Bone marrow (tissue), 2 donors: Measurements from ENCODE around the gene LPIN1.
"Not testable (repeated sequence)": the region's sequence is repeated elsewhere in the genome, so short reads cannot be mapped to it uniquely, and the experiment has no call there.

ENCODE experiments used
- DNase-seq, 2 donors: peaks; one replicate each; lab custom pipeline; 2025; lab: John Stamatoyannopoulos, UW

The LPIN1 gene

DNA sequence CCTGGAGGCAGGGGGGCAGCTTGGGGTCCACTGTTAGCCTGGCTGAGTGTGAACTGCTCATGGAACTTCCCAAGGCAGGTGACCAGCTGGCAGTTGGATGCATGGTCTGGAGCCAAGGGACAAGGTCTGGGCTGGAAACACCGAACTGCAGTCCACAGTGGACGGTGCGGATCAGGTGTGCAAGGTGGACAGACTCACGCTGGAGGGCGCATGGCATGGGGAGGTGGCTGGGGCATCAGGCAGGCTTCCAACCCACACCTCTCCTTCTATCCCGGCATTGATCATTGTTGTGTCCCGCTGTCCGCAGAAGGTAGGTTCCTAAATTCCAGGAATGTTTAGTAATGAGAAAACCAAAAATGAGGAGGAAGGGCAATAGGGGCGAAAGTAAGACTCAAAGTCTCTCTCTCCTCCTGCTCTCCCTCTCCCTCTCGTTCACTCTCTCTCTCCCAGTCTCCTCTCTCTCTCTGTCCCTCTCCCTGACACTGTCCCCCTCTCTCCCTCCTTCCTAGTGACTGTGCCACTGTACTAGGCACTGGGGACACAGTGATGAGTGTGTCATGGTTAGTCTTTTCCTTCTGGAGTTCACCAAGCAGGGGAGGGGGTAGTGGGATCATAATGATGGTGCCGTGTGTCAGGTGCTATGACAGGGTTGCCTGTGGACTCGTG lies 30.3 kb upstream of the LPIN1 start:
- DNase-seq, result no peak

DNA sequence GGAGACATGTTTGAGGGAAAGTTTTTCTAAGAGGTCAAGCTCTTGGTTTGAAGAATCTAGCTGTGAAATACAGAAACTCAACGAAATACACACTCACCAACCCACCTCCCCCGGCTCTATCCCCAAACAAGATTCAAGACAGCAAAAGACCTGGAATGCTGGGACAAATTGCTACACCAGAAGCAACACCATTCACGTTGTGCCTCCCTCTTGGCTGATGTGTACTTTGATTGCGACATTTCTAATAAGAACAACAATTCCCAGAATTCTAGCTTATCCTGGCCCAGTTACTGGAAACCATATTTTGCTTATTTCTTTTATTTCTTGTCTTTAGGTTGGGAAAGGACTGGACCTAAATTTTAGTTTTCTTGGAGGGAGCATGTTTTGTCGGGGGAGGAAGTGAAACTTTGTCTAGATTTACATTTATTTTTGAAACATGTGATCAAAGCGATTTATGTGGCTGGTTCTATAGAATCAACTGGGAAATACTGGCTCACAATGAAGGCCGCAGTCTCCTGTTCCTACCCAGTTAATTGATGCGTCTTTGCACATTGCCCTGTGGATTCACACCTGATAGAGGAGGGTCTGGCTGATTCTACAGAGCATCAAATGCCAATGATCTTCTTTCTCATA lies 29.6 kb upstream of the LPIN1 start:
- DNase-seq, result no peak

DNA sequence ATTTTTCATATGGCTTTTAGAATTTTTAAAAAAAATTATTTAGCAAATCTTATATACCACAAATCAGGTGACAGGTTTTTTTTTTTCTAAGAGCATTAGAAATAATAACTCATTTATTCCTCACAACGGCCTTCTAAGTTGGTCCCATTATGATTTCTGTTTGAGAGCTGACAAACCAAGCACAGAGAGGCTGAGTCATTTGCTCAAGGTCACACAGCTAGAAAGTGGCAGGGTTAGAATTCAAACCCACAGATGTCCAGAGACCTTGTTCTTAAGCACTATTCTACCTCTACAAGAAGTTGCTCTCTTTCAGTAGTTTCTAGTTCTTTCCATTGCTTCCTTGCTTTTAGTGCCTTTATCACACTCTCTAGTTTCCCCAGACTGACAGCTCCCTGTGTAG lies 28.8 kb upstream of the LPIN1 start:
- no peak for DNase-seq

DNA sequence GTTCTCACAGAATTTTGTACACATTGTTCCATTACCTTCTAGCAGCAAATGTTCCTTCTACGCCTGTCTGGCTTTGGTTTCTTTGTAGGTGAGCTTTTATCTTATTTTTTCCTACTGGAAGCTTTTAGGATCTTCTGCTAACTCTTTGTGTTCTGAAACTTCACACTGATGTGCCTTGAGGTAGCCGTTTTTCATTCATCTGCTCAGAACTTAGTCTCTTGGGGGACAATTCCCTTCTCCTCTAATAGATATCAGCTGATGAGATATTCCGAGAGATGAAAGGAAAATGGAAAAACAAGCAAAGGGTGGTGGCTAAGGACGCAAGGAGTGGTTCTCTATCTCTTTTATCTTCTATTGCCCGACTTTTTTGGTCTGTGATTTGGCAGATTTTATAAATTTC lies 27.8 kb upstream of the LPIN1 start:
- no peak for DNase-seq

DNA sequence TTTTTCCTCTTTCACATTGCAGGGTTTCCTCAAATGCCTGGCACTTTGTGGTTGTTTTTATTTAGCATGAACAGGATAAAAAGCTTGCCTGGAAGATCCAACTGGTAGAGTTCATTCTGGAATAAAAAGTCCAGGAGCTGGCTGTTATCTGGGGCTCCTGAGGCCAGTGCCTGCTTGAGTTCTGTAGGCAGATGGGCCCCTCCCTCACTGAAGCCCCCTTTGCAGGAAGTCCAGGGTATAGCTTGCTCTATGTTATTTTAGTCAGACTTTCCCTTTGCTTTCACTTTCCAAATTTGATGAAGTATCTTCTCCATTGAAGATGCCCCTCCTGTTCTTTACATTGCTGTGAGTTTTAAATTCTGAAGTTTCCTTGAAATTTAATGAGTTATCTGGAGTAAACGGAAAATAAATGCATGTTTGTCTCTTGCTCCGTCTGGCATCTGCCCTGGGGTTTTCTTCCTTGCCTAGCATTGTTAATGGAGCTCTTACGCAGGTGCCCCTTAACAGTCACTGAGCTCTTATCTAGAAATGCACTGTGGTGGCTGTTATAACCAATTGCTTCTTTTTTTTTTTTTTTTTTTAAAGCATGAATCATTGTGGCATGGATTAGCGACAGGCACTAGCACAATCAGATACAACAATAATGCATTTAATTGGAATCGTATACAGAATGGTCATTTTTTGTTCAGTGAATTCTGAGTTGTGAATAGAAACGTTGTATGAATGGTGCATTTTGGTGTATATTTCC lies 27.0 kb upstream of the LPIN1 start:
- DNase-seq, result peak in 1 of 2 donors; percentile 76

DNA sequence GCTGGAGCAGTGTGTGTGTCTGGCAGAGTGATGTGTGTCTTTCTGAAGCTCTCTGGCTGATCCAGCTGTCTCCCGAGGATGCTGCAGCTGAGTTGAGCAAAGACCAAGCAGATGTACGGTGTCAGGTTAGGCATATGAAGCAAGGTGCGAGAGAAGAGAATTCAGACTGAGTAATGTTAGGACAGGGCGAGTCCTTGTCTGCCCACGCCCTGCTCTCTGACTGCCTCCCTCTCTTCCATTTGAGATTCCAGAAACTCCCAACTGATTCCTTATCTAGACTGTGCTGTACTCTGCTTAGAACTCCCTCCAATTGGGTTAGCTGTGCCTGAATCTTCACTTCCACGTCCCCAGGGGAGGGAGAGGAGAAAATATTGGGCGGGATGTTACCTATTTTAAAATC lies 25.7 kb upstream of the LPIN1 start:
- DNase-seq, result no peak

DNA sequence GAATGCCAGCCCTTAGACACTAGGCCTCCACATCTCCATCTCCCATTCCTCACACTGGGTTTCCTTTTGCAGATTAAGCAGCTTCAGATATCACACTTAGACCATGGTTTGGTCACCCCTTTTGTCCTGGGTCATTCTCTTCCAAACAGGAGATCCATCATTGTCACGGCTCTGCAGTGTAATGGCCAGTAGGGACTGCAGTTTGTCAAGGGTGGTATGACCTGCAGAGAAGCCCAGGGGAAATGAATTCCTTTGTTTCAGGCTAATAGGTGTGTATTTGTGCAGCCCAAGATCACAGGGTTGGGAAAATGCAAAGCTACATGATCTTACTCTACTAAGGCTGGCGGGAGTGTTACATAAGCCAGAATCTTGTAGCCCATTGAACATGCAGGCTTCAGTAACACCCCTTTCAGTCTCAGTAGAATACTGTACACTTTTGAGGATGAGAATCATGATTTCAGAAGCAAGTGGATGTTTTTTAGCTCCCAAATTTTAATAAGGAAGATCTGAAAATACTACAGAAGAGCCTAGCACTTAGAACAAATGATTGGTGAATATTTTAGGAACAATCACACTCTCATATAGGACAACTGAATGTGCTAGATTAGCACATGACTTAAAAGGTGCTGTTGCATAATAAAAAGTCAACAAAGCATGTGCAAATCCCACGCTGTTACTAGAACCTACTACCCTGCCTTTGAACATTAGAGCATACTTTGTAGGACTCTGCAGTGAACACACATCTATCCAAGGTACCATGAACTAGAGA lies 24.0 kb upstream of the LPIN1 start:
- DNase-seq, result no peak

DNA sequence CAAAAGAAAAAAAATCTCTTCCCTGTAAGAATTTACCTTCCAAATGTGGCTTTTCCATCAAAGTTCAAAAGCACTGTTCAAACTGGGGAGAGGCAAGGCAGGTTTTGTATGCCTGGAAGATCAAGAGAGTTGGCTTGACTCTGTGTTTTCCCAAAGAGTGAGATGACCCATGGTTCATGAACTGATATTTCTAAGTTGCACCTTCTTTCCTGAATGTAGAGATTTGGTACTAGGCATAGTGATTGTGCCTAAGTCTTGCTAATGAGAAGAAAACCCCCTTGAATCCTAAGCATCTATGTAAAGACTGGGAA lies 23.4 kb upstream of the LPIN1 start:
- no peak for DNase-seq

DNA sequence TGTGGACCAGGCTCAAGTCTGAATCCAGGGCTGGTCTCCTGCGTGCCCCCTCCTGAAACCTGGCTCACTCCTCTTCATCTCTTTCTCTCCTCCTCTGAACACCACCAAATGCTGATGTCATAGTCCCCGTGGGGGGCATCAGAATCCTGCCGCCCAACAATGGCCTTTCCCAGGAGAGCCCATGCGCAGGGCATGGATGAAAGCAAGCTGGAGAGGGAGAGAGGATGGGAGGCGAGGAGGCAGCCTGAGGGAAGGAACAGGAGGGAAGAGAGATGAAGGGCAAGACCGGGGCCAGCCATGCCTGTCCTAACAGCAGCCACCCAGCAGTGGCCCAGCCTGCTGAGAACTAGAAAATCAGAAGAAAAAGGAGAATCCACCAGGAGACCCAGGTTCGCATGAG lies 22.3 kb upstream of the LPIN1 start:
- no peak for DNase-seq

DNA sequence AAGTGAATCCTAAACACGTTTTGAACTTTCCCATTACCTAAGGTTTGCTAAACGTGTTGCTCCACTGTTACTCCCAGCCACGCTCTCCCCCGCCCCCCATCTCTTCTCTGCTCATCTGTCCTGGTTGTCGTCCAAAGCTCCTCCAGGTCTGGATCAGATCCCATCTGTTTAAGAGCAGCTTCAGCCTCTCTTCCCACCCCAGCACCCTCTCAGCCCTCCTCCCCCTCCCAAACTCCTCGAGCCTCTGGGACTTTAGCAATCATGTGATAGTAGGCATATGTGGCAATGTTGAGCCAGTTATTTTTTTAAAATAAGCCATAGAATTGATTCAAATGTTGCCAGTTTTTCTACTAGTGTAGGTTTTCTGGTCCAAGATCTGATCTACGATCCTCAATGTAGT lies 20.0 kb upstream of the LPIN1 start:
- no peak for DNase-seq

DNA sequence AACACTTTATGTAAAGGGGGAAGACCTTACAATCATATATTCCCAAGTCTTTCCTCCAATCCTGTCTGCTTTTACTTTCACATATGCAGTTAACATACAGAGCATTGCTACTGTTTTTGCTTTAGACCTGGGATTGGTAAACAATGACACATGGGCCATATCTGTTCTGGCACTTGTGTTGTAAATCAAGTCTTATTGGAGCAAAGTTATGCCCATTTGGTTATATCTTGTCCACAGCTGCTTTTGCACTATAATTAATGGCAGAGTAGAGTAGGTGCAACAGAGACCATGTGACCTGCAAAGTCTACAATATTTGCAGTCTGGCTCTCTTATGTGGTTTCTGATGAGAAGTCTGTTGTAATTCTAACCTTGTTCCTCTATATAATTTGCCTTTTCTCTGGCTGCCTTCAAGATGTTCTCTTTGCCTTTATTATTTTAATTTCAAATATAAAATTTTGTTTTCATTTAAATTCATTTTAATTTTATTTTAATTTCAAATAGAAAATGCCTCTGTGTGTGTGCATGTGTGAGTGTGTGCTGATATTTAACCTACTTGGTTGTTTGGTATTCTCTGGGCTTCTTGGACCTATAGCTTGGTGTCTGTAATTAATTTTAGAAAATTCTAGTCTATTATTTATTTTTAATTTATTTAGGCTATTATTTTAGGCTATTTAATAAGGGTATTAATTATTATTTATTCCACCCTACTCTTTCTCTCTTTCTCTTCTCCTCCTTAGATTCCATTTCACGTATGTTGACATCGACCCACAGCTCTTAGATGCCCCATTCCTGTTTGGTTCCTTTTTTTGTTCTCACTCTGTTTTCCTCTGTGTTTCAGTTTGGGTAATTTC lies 16.8 kb upstream of the LPIN1 start:
- no peak for DNase-seq

DNA sequence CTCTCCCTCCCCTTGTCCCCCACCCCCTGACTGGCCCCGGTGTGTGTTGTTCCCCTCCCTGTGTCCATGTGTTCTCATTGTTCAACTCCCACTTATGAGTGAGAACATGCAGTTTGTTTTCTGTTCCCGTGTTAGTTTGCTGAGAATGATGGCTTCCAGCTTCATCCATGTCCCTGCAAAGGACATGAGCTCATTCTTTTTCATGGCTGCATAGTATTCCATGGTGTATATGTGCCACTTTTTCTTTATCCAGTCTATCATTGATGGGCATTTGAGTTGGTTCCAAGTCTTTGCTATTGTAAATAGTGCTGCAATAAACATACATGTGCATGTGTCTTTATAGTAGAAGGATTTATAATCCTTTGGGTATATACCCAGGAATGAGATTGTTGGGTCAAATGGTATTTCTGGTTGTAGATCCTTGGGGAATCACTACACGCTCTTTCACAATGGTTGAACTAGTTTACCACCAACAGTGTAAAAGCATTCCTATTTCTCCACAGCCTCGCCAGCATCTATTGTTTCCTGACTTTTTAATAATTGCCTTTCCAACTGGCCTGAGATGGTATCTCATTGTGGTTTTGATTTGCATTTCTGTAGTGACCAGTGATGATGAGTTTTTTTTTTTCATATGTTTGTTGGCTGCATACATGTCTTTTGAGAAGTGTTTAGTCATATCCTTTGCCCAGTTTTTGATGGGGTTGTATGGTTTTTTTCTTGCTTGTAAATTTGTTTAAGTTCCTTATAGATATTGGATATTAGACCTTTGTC lies 15.0 kb upstream of the LPIN1 start:
- DNase-seq, result not testable (repeated sequence)

DNA sequence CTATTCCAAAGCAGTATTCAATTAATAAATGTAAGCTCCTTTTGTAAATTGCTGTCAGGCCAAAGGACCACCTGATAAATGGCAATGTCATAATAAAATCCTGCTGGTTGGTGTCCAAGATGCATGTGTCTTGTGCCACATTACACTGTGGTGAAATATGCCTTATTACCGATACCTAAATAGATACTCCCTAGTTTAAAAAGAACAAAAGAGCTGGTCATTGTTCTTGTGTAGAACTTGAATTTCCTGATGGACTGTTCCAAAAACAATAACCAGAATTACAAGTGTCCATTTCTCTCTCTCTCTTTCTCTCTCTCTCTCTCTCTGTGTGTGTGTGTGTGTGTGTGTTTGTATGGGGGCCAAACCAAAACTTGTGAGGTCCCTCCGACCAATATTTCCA lies 13.8 kb upstream of the LPIN1 start:
- DNase-seq, result no peak

DNA sequence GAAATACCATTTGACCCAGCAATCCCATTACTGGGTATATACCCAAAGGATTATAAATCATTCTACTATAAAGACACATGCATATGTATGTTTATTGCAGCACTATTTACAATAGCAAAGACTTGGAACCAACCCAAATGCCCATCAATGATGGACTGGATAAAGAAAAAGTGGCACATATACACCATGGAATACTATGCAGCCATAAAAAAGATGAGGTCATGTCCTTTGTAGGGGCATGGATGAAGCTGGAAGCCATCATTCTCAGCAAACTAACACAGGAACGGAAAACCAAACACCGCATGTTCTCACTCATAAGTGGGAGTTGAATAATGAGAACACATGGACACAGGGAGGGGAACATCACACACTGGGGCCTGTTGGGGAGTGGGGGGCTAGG lies 8.6 kb upstream of the LPIN1 start:
- DNase-seq, result not testable (repeated sequence)

DNA sequence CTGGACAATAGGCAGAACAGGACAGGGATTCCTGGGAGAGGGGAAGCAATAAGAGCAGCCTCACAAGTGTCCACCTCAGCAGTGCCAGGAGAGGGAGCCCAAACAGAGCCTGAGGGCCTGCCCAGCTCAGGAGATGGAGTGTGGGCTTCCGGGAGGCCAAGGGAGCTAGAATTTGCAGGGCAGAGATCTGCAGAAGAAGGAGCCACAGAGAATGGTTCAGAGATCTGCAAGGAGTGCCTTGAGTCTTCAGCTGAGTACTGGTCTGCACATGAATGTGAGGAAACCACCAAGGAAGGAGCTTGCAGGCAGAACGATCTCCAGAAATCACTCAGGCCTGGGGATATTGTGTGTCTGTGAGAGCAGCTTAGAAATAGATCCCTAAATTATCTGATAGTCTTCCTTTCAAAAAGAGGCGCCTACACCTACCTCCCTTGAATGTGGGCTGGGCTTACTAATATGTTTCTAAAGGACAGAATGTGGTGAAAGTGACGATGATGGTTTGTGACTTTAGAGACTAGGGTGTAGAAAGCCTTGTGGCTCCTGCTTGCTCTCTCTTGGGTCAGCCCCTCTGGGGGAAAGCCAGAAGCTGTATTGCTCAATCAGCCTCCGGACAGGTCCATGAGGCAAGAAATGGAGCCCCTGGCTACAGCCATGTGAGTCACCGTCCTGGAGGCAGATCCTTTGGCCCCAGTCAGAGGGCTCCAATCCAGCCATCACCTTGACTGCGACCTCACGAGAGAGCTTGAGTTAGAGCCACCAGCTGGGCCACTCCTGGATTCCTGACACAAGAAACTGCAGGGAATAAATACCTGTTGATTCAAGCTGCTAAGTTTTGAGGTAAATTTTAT lies 7.6 kb upstream of the LPIN1 start:
- peak in 1 of 2 donors; percentile 37 for DNase-seq

DNA sequence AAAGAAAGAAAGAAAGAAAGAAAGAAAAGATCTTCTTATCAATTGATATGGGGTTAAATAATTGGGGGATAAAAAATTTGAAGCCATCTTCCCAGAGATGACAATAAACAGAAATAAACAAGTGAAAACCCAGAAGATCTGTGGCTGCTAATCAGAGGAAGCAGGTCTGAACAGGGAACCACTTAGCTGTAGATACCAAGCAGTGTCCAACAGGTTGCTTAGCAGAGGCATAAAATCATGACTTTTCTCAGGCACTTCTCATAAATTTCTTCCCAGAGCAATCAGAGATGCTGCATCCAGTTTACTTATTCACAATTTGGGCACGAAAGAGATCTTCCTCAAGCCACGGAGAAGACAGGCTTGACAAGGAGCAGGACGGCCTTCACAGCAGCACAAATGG lies 5.7 kb upstream of the LPIN1 start:
- DNase-seq, result no peak

DNA sequence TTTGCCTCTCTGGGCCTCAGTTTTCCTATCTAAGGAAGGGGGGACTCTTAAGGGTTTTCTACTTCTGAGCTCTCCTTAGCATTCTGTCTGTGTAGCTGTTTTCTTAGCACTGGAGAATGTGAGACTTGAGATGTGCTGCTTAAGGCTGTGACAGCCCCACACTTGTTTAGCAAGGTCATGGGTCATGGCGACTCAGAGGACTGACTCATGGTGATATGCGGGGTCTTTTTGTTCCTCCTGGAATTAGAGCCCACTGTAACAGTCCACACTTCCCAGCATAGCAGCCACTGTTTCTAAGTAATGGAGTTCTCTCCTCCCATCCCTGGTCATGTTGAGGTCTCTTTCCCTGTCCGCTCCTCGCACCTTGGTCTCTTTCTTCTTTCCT lies 4.1 kb upstream of the LPIN1 start:
- DNase-seq, result no peak

DNA sequence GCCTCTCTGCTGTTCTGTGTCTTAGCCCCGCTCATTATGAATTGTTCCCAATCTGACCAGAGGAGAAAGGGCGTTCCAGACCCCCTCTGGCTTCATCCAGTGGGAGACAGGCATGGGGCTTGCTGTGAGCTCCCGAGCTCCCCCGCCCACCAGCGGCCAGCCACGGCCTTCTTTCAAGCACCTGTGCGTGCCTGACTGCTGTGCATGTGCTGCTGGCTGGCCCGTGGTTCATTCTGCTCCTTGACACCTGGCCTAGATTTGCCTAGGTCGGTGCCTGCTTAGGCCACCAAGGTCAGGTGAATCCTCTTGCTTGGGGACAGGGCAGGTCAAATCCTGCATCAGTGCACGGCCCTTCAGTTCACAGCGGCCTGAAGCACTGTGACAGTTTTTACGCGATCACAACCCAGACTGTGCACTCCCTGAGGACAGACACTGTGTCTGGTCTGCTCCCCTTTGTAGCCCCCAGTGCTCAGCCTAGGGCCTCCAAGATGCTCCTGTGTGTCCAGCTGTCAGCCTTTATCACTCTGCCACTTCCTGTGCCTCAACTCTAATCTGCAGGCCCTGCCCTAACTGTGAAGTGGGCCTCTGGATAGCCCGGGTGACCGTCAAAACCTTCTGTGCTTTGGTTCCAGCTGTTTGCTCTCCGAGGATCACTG lies 3.6 kb upstream of the LPIN1 start:
- DNase-seq, result no peak

DNA sequence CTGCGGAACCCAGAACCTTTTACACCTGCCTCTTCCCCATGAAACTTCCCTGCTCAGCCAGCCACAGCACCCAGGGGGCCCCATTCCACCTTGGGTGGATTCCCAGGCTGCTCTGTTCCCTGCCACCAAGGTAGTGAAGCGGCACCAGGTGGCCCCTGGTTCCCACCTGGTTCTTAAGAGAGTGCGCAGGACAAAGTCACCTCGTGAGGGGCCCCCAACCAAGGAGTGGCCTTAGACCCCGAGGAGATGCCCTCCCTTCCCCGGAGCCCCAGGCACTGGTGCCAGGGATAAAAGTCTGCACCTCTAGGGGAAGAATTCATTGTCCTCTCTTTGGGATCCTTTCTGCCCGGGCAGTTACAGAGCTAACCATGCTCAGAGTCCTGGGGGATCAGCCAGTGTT lies 3.1 kb upstream of the LPIN1 start:
- DNase-seq, result no peak
